CD4-positive, alpha-beta memory T cell (primary cell): ENCODE data around the gene APBA2. TPM values are rescaled to one million over a fixed set of nuclear protein-coding genes. Genes with fewer than 3 reads are reported as not detected.

Experiments used
- CTCF ChIA-PET: fragments of 350-600 bp; sonication (Branson Sonifier 250); formaldehyde crosslinking; loops from one replicate; lab custom pipeline; 2021; ENCODE audit warnings: inconsistent platforms; ENCODE audit not compliant: partially characterized antibody; lab: Charles Lee
- POLR2A ChIA-PET: fragments of 350-600 bp; sonication (Branson Sonifier 250); formaldehyde crosslinking; loops from one replicate; lab custom pipeline; 2021; ENCODE audit not compliant: partially characterized antibody; lab: Charles Lee
- DNase-seq, 5 donors: peaks; one replicate each; pipeline versions ENCODE4 v3.0.0 to v3.0.0-alpha.2; 2020 to 2022; ENCODE audit warnings: mixed read lengths in 1 of 5
- H3K27ac ChIP-seq: one replicate; pipeline ENCODE4 v1.7.0; 2013; ENCODE audit warnings: low read depth, low read length
- H3K27me3 ChIP-seq: 2 replicates; pipeline ENCODE4 v1.7.0; 2013; ENCODE audit warnings: mild to moderate bottlenecking, low read length, moderate library complexity; ENCODE audit not compliant: insufficient read depth
- H3K36me3 ChIP-seq: 2 replicates; pipeline ENCODE4 v1.7.0; 2013; ENCODE audit warnings: mild to moderate bottlenecking, low read length, moderate library complexity; ENCODE audit not compliant: insufficient read depth
- H3K4me1 ChIP-seq: 2 replicates; pipeline ENCODE4 v1.7.0; 2013; ENCODE audit warnings: mild to moderate bottlenecking, low read length, moderate library complexity; ENCODE audit not compliant: insufficient read depth
- H3K4me3 ChIP-seq, 2 donors: one replicate each; pipeline ENCODE4 v1.7.0; 2013; ENCODE audit warnings: low read length in 2 of 2, mild to moderate bottlenecking in 1 of 2
- H3K9me3 ChIP-seq, 2 donors: one replicate each; pipeline ENCODE4 v1.7.0; 2013; ENCODE audit warnings: low read length in 2 of 2, control low read depth in 1 of 2; ENCODE audit not compliant: control insufficient read depth in 1 of 2
- H3K27ac Mint-ChIP-seq, 7 donors: one replicate each; pipeline ENCODE4 v1.8.0; 2020 to 2021; ENCODE audit warnings: mixed read lengths in 7 of 7, mild to moderate bottlenecking in 6 of 7, inconsistent platforms in 3 of 7, moderate library complexity in 3 of 7
- H3K27me3 Mint-ChIP-seq, 2 donors: one replicate each; pipeline ENCODE4 v1.8.0; 2020 to 2021; ENCODE audit warnings: mixed read lengths in 2 of 2
- H3K36me3 Mint-ChIP-seq, 2 donors: one replicate each; pipeline ENCODE4 v1.8.0; 2020 to 2021; ENCODE audit warnings: mixed read lengths in 2 of 2, inconsistent platforms in 1 of 2, mild to moderate bottlenecking in 1 of 2
- H3K4me1 Mint-ChIP-seq, 4 donors: one replicate each; pipeline ENCODE4 v1.8.0; 2020 to 2021; ENCODE audit warnings: mixed read lengths in 4 of 4, mild to moderate bottlenecking in 1 of 4
- H3K4me3 Mint-ChIP-seq, 8 donors: one replicate each; pipeline ENCODE4 v1.8.0; 2020 to 2021; ENCODE audit warnings: mixed read lengths in 8 of 8, mild to moderate bottlenecking in 7 of 8, moderate library complexity in 6 of 8, inconsistent platforms in 3 of 8
- H3K9me3 Mint-ChIP-seq, 8 donors: one replicate each; pipeline ENCODE4 v1.8.0; 2020 to 2021; ENCODE audit warnings: mixed read lengths in 8 of 8, mild to moderate bottlenecking in 5 of 8, inconsistent platforms in 3 of 8, moderate library complexity in 1 of 8
- intact Hi-C: fragments of 100-400 bp; cut with micrococcal nuclease; formaldehyde crosslinking; loops from one replicate; pipeline ENCODE4 v1.15.1; 2023
- polyA plus RNA-seq, 2 donors: library from polyadenylated mRNA; unstranded; fragments of 300-500 nt; fragmentation: Illumina TruSeq; gene quantifications; one replicate each; pipeline ENCODE4 v1.2.3, GENCODE V29; 2021
- total RNA-seq, 2 experiments: library from RNA; stranded (reverse); gene quantifications; one replicate each; pipeline ENCODE4 v1.2.3, GENCODE V29; 2021

APBA2 gene
- total and polyA plus RNA-seq, 4 experiments from 2014 or later = 11.1 to 57.3 (median 40.4) TPM

DNA sequence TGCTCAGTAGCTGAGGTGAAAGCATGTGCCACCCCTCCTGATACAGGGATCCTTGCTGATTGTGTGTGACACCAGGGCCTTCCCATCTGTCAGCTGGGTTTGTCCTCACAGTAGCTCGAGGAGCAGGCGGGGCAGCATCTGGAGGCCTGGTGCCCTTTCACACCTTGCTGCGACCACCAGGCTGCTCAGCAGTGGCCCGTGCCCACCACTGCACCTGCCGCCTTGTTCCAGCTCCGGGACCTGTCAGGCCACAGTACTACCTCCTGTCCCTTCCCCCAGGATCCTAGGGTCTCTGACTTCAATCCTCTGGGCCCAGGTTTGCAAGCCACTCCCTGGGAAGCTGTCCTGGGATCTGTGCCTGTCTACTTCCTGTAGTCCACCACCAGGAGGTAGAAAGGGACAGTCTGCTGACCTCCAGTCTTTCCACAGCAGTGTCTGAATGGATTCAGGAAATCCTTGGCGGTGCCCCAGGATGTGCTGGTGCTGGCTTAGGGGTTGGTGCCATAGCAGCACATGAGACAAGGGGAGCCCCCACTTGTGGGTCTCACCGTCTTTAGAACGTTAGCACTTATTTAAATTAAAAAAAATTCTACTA lies 27.5 kb downstream of the APBA2 start:
- ChIA-PET CTCF (interaction anchor here (1.5 kb wide), 1 partner anchor 43 kb away, joined by 5 read pairs; no protein-coding TSS in a partner anchor), POLR2A (no interaction called here)
- Mint-ChIP-seq H3K4me1 (peaks cover 14 to 47% (median 18%) of the 10 kb centered on the region in 4 donors), H3K27ac (no peak overlapping the region), H3K9me3 (peaks cover 0 to 2% (median 0%) of the 10 kb centered on the region in 8 donors), H3K36me3 (no peaks in the 10 kb centered on the region), H3K4me3 (no peak overlapping the region), H3K27me3 (no peaks in the 10 kb centered on the region)
- Histone ChIP-seq H3K36me3 (no peaks in the 10 kb centered on the region), H3K9me3 (no peaks in the 10 kb centered on the region), H3K4me1 (peaks cover 10% of the 10 kb centered on the region), H3K27me3 (no peaks in the 10 kb centered on the region), H3K27ac (no peak overlapping the region), H3K4me3 (no peak overlapping the region)
- intact Hi-C loops = no loop called here
- DNase-seq = no peak

DNA sequence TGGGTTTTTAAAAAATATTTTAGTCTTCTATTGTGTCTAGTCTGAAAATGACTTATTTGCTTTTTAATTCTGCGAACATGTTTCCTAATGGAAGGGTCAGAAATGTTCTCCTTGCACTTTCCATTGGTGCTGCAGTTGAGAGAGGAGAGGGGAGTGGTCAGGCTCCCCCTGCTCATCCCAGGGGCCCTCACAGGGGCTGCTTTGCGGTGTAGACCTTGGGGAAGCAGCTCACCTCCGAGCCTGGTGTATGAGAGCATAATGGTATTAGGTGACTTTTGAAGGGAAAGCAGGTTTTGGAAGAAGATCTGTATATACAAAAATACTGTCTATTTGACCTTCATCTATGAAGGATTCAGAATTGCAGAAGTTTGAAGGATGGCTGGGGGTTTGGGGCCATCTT lies 28.3 kb downstream of the APBA2 start:
- no peaks in the 10 kb centered on the region for H3K36me3 ChIP-seq
- DNase-seq = no peak
- Mint-ChIP-seq H3K27ac (peak overlapping the region in 2 of 7 donors; percentile 42 to 61), H3K36me3 (no peaks in the 10 kb centered on the region), H3K9me3 (peaks cover 0 to 2% (median 0%) of the 10 kb centered on the region in 8 donors), H3K4me3 (no peak overlapping the region), H3K27me3 (no peaks in the 10 kb centered on the region), H3K4me1 (peaks cover 14 to 51% (median 20%) of the 10 kb centered on the region in 4 donors)
- intact Hi-C loops = no loop called here
- no peak overlapping the region for H3K27ac ChIP-seq
- CTCF ChIA-PET = interaction anchor here (1.5 kb wide), 1 partner anchor 42 kb away, joined by 5 read pairs; no protein-coding TSS in a partner anchor
- no peaks in the 10 kb centered on the region for H3K9me3 ChIP-seq
- H3K27me3 ChIP-seq = no peaks in the 10 kb centered on the region
- no peak overlapping the region for H3K4me3 ChIP-seq
- POLR2A ChIA-PET = no interaction called here
- H3K4me1 ChIP-seq = peaks cover 14% of the 10 kb centered on the region

DNA sequence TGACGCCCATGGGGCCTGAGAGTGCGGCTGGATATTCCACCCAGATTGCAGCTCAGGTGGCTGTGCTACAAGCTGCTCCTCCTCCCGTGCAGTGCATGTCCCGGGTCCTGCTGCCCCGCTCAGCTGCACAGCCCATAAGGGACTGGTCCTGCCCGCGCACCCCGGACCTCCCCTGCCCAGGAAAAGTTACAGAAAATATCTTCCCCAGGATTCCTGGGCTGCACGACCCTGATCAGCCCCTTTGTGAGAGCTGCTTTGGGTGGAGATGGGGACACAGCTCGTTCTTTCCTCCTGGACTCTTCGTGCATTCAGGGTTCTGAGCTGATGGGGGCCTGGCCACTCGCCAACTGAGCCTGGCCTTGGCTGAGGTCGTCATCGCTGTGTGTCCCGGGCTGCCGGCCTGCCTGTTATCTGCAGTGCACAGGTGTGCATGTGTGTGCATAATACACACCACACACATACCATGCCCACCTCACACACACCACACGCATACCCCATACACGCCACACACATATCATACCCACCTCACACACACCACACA lies 28.8 kb downstream of the APBA2 start:
- Histone ChIP-seq H3K4me1 (peaks cover 18% of the 10 kb centered on the region), H3K36me3 (no peaks in the 10 kb centered on the region), H3K4me3 (no peak overlapping the region), H3K27me3 (no peaks in the 10 kb centered on the region), H3K9me3 (no peaks in the 10 kb centered on the region), H3K27ac (no peak overlapping the region)
- peaks cover 12 to 51% (median 20%) of the 10 kb centered on the region in 4 donors for H3K4me1 Mint-ChIP-seq
- CTCF ChIA-PET = no interaction called here
- H3K27me3 Mint-ChIP-seq = no peaks in the 10 kb centered on the region
- POLR2A ChIA-PET = no interaction called here
- H3K36me3 Mint-ChIP-seq = no peaks in the 10 kb centered on the region
- peak overlapping the region in 1 of 7 donors; percentile 7 for H3K27ac Mint-ChIP-seq
- H3K4me3 Mint-ChIP-seq = no peak overlapping the region
- DNase-seq = no peak
- intact Hi-C loops = no loop called here
- no peaks in the 10 kb centered on the region for H3K9me3 Mint-ChIP-seq

DNA sequence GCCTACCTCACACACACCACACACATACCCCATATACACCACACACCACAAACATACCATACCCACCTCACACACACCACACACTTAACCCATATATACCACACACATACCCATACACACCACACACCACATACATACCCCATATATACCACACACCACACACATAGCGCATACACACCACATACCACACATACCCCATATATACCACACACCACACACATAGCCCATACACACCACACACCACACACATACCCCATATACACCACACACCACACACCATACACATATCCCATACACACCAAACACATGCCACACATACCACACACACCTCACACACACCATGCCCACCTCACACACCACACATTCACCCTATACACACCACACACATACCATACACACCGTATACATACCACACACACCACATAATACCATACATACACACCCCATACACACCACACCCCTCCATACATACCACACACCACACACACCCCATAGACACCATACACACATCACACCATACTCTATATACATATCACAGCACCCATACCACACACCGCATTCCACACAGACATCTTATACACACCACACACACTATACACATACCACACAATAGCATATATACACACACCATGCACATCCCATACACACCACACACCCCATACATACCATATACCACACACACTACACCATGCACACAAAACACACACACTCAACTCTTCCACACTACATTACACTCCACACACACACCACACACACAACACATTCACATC lies 29.5 kb downstream of the APBA2 start:
- intact Hi-C loops = no loop called here
- Histone ChIP-seq H3K36me3 (no peaks in the 10 kb centered on the region), H3K27me3 (no peaks in the 10 kb centered on the region), H3K9me3 (no peaks in the 10 kb centered on the region), H3K27ac (no peak overlapping the region), H3K4me3 (no peak overlapping the region), H3K4me1 (peaks cover 25% of the 10 kb centered on the region)
- peaks cover 0 to 2% of the 10 kb centered on the region in 2 donors for H3K27me3 Mint-ChIP-seq
- no peak for DNase-seq
- H3K4me1 Mint-ChIP-seq = peaks cover 18 to 51% (median 26%) of the 10 kb centered on the region in 4 donors
- no peak overlapping the region for H3K4me3 Mint-ChIP-seq
- ChIA-PET CTCF (no interaction called here), POLR2A (no interaction called here)
- no peaks in the 10 kb centered on the region for H3K9me3 Mint-ChIP-seq
- H3K27ac Mint-ChIP-seq = no peak overlapping the region
- no peaks in the 10 kb centered on the region for H3K36me3 Mint-ChIP-seq

DNA sequence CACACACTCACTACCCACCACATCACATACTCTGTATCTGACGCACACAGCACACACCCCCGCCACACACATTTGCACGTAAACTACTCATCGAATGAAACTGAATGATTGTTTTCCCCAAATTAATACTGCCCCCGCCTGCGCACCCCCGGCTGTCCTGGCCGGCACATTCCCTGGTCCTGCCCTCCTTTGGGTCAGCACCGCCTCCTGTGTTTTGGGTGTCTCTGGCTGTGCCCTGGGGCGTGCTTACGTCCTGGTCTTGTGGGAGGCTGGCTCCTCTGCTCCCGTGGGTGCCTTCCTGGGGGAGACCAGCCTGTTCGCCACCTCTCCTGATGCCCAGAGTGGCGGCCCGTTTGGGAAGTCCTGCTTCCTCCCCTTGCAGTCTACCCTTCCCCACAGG lies 30.2 kb downstream of the APBA2 start:
- Histone ChIP-seq H3K4me1 (peaks cover 32% of the 10 kb centered on the region), H3K4me3 (no peak overlapping the region), H3K27ac (no peak overlapping the region), H3K9me3 (no peaks in the 10 kb centered on the region), H3K36me3 (no peaks in the 10 kb centered on the region), H3K27me3 (no peaks in the 10 kb centered on the region)
- ChIA-PET CTCF (no interaction called here), POLR2A (no interaction called here)
- Mint-ChIP-seq H3K36me3 (no peaks in the 10 kb centered on the region), H3K27ac (no peak overlapping the region), H3K27me3 (peaks cover 0 to 2% of the 10 kb centered on the region in 2 donors), H3K4me3 (no peak overlapping the region), H3K4me1 (peaks cover 24 to 55% (median 33%) of the 10 kb centered on the region in 4 donors), H3K9me3 (no peaks in the 10 kb centered on the region)
- DNase-seq = no peak
- intact Hi-C loops = no loop called here

DNA sequence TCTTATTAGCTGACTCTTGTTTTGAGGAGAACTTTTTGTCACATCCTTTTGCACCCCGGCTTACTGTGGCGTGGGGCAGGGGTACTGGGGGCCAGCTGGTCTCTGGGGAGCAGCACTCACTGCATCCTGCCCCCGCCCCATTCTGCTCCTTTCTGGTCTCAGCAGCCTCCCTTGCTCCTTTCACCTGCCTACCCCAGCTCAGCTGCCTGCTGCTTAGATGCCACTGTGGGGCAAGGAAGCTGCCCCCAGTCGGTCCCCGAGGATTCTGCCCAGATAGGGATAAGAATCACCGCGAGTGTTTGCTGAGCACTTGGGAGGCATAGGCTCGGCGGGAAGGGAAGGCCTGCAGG lies 32.0 kb downstream of the APBA2 start:
- intact Hi-C loops = no loop called here
- CTCF ChIA-PET = no interaction called here
- DNase-seq = no peak
- H3K4me1 ChIP-seq = peaks cover 35% of the 10 kb centered on the region
- H3K27me3 Mint-ChIP-seq = peaks cover 0 to 2% of the 10 kb centered on the region in 2 donors
- H3K9me3 ChIP-seq = no peaks in the 10 kb centered on the region
- peak overlapping the region; percentile 11 to 67 (median 38) for H3K4me3 Mint-ChIP-seq
- POLR2A ChIA-PET = interaction anchor here (1.2 kb wide), 1 partner anchor 20 kb away, joined by 3 read pairs; no protein-coding TSS in a partner anchor
- peaks cover 24 to 60% (median 33%) of the 10 kb centered on the region in 4 donors for H3K4me1 Mint-ChIP-seq
- no peaks in the 10 kb centered on the region for H3K36me3 ChIP-seq
- no peak overlapping the region for H3K4me3 ChIP-seq
- H3K27ac Mint-ChIP-seq = peak overlapping the region in 2 of 7 donors; percentile 38 to 55
- no peaks in the 10 kb centered on the region for H3K9me3 Mint-ChIP-seq
- no peaks in the 10 kb centered on the region for H3K27me3 ChIP-seq
- H3K27ac ChIP-seq = no peak overlapping the region
- no peaks in the 10 kb centered on the region for H3K36me3 Mint-ChIP-seq
